Myocyte (in vitro differentiated cells): Measurements from ENCODE around the gene CCT6B. TPM values are rescaled to one million over a fixed set of nuclear protein-coding genes. Genes with fewer than 3 reads are reported as not detected.
A peak's percentile ranks its signal among the peaks of the same experiment; 100 is the strongest.
"Not testable (repeated sequence)": the region's sequence is repeated elsewhere in the genome, so short reads cannot be mapped to it uniquely, and the experiment has no call there.

Experiments
- DNase-seq: peaks from one replicate; pipeline ENCODE4 v3.0.0-alpha.2; 2012; ENCODE audit warnings: low read depth
- polyA plus RNA-seq: library from polyadenylated mRNA; unstranded; fragments of >200 nt; gene quantifications from one replicate; pipeline ENCODE4 v1.2.1, GENCODE V29; 2012; ENCODE audit warnings: missing spikeins
- total RNA-seq: library from RNA; depleted of rRNA; stranded (reverse); fragments of >200 nt; gene quantifications from 2 replicates; pipeline ENCODE4 v1.2.3, GENCODE V29; 2014

Gene CCT6B, protein sequence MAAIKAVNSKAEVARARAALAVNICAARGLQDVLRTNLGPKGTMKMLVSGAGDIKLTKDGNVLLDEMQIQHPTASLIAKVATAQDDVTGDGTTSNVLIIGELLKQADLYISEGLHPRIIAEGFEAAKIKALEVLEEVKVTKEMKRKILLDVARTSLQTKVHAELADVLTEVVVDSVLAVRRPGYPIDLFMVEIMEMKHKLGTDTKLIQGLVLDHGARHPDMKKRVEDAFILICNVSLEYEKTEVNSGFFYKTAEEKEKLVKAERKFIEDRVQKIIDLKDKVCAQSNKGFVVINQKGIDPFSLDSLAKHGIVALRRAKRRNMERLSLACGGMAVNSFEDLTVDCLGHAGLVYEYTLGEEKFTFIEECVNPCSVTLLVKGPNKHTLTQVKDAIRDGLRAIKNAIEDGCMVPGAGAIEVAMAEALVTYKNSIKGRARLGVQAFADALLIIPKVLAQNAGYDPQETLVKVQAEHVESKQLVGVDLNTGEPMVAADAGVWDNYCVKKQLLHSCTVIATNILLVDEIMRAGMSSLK
- total RNA-seq = 5.2 TPM in 2 replicates
- polyA plus RNA-seq = 1.9 TPM

- peak; percentile 96 for DNase-seq
Measured at GRCh38 chr17:34961093-34961911, at the start of gene CCT6B, which contains the start of gene ZNF830. Gene CCT6B (minus strand): TSS chr17:34961460. CDS start chr17:34961393, 67 bp downstream. Gene ZNF830 (plus strand): TSS chr17:34961540. CDS start chr17:34961567, 27 bp downstream.

- no peak for DNase-seq
Measured at GRCh38 chr17:35010093-35010492, 48.8 kb upstream of the CCT6B start.

GRCh38 chr17:35006961-35007360, 45.7 kb upstream of the CCT6B start:
- DNase-seq = no peak

- DNase-seq = no peak
Measured at GRCh38 chr17:35006345-35006744, 45.1 kb upstream of the CCT6B start.

- no peak for DNase-seq
Measured at GRCh38 chr17:35003778-35004177, 42.5 kb upstream of the CCT6B start.

DNA sequence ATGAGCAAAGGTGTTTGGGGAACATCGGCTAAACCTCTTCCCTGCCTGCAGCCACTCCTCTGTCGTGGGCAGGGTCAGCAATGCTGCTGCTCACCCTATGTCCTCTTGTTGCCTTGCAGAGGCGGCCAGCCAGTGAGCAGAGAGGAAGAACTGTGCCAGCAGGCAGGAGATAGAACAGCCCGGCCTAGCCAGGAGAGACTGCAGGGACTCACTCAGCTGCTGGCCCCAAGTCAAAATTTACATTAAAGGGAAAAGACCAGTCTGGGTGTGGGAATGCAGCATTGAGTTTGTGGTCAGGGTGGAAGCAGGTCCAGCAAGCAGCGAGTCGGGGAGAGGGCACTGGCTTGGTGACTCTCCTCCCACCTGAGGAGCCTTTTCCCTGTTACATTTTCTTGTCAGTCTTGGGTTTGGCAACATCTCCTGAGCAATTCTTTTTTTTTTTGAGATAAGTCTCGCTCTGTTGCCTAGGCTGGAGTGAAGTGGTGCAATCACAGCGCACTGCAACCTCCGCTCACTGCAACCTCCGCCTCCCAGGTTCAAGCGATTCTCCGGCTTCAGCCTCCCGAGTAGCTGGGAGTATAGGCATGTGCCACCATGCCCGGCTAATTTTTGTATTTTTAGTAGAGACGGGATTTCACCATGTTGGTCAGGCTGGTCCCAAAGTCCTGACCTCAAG, 41.8 kb upstream of the CCT6B start:
- no peak for DNase-seq

- no peak for DNase-seq
Measured at GRCh38 chr17:35001549-35001948, 40.3 kb upstream of the CCT6B start.

- DNase-seq = not testable (repeated sequence)
Measured at GRCh38 chr17:35000965-35001364, 39.7 kb upstream of the CCT6B start.

DNA sequence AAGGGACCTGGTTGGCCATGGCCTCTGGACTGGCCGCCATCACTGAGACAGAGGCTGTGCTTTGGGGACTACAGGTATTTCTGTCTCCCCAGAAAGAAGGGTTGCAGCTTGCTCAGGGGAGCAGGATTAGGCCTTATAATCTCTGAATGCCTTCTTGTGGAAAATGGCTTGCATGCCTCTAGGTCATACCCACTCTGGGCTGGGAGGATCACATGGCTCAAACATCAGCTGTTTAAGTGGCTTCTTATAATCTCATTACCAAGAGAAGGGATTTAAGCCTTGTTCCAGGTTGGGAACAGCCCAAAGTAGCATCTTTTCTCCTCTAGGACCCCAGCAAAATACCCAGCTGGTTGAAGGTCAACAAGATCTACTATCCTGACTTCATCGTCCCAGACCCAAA, 38.2 kb upstream of the CCT6B start:
- DNase-seq = no peak

- DNase-seq = peak; percentile 76
Measured at GRCh38 chr17:34998205-34998604, 36.9 kb upstream of the CCT6B start.

DNA sequence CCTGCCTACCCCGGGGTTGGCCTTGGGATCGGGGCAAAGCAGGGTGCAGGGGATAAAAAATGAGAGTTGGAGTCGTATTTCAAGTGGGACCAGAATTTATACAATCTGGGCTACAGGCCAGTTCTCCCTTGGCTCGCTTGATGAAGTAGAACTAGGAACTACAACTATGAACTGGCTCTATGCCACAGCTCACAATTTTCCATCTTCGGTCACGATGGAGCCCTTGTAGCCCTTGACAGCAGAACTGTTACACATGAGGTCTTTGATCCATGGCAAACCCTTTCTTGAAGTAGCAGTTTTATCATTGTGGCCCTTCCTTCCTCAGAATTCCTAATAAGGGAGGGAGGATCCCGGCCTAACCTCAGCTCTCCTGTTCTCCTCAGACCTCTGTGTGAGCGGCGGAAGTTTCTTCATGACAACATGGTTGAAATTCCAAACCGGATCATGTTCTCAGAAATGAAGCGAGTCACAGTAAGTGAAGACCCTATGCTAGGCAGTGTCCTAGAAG, 36.1 kb upstream of the CCT6B start:
- no peak for DNase-seq

- no peak for DNase-seq
Measured at GRCh38 chr17:34996422-34997285, 35.4 kb upstream of the CCT6B start.

DNA sequence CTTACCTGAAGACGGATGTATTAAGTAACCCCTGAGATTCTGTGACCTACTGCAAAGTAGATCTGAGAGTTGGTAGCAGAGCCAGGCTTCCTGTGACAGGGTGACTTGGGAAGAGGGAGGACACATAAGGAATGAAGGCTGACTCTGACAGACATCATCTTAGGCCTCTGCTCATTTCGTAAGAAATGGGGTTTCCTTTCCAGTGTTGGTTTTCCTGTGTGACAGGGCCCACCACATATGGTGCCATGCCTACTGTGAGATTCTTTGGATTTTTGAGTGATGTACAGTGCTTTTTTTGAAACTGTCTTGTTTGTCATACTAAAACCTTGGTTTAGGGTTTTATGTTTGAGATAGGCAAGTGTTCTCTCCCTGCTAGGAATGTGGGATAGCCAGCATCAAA, 31.8 kb upstream of the CCT6B start:
- DNase-seq = no peak

DNA sequence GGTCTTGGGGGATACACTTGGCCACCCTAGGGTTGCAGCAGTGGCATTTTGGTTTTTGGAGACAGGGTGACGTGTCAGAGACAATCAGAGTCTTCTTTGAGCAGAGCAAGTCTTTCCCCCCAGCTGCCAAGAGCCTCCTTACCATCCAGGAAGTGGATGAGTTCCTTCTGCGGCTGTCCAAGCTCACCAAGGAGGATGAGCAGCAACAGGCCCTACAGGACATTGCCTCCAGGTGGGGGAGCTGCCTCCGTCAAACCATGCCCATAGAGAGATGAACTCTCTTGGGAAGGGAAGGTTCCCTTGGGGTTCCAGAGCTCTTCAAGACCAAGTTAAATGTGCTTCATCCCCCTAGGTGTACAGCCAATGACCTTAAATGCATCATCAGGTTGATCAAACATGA, 30.3 kb upstream of the CCT6B start:
- DNase-seq = no peak

- DNase-seq = no peak
Measured at GRCh38 chr17:34990921-34991365, 29.7 kb upstream of the CCT6B start.

DNA sequence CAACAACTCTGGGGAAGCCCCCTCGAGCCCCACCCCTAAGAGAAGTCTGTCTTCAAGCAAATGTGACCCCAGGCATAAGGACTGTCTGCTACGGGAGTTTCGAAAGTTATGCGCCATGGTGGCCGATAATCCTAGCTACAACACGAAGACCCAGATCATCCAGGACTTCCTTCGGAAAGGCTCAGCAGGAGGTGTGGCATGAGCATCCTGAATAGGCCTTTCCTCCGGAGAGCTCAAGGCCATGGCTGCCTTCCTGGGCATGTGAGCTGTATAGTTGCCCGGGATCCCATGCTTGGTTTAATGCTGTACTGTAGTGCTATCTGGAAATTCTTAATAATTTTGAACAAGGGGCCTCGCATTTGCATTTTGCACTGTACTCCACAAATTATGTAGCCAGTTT, 28.2 kb upstream of the CCT6B start:
- DNase-seq = no peak

- no peak for DNase-seq
Measured at GRCh38 chr17:34988644-34989043, 27.4 kb upstream of the CCT6B start.

GRCh38 chr17:34987232-34987631, 26.0 kb upstream of the CCT6B start:
- DNase-seq = no peak

- peak; percentile 18 for DNase-seq
Measured at GRCh38 chr17:34981538-34982241, 20.4 kb upstream of the CCT6B start.
